SU-DHL-6 (cell line): Measurements from ENCODE around the gene MTFR1L.

ENCODE experiments used
- H2AFZ ChIP-seq: fragments of 200-600 bp; sonication (generic); 2 replicates; pipeline ENCODE4 v1.6.1; 2014; ENCODE audit warnings: low read depth, mild to moderate bottlenecking, moderate library complexity, mixed read lengths, antibody characterized with exemption, low read length; ENCODE audit not compliant: severe bottlenecking
- H3F3A ChIP-seq: fragments of 200-600 bp; shearing (Covaris generic); 2 replicates; pipeline ENCODE4 v1.6.0; 2016; ENCODE audit warnings: antibody characterized with exemption, mild to moderate bottlenecking; ENCODE audit not compliant: insufficient read depth
- H3K27ac ChIP-seq: fragments of 200-600 bp; sonication (generic); 2 replicates; pipeline ENCODE4 v1.5.1; 2016; ENCODE audit warnings: low read depth, mild to moderate bottlenecking, low read length, moderate library complexity, mixed read lengths
- H3K27me3 ChIP-seq: fragments of 200-600 bp; sonication (generic), shearing (Covaris generic); 2 replicates; pipeline ENCODE4 v1.6.0; 2014; ENCODE audit warnings: mild to moderate bottlenecking, low read length
- H3K36me3 ChIP-seq: fragments of 200-600 bp; sonication (generic); 2 replicates; pipeline ENCODE4 v1.6.1; 2014; ENCODE audit warnings: mild to moderate bottlenecking, low read length, mixed read lengths
- H3K4me2 ChIP-seq: fragments of 300-600, 200-600 bp; shearing (Covaris generic), sonication (generic); 2 replicates; pipeline ENCODE4 v1.6.0; 2014; ENCODE audit warnings: low read length, low read depth, mild to moderate bottlenecking; ENCODE audit not compliant: poor library complexity, severe bottlenecking
- H3K4me3 ChIP-seq: fragments of 200-600 bp; sonication (generic); 2 replicates; pipeline ENCODE4 v1.5.1; 2014; ENCODE audit warnings: antibody characterized with exemption, low read length, mild to moderate bottlenecking, mixed read lengths; ENCODE audit not compliant: insufficient read depth, poor library complexity, severe bottlenecking
- H3K79me2 ChIP-seq: fragments of 200-600 bp; sonication (generic); 2 replicates; pipeline ENCODE4 v1.6.1; 2014; ENCODE audit warnings: mild to moderate bottlenecking, low read length, moderate library complexity; ENCODE audit not compliant: insufficient read depth
- H3K9ac ChIP-seq: fragments of 200-600 bp; sonication (generic); 2 replicates; pipeline ENCODE4 v1.7.0; 2014; ENCODE audit warnings: mild to moderate bottlenecking, low read length
- H3K9me2 ChIP-seq: fragments of 200-600 bp; sonication (generic); replicated peaks from 2 replicates; pipeline ENCODE4 v1.6.1; 2014; ENCODE audit warnings: low read length; ENCODE audit not compliant: insufficient read depth
- H3K9me3 ChIP-seq: fragments of 200-600 bp; sonication (generic); 2 replicates; pipeline ENCODE4 v1.6.1; 2014; ENCODE audit warnings: low read length, mixed read lengths; ENCODE audit not compliant: insufficient read depth
- H4K20me1 ChIP-seq: fragments of 200-600 bp; sonication (generic); 2 replicates; pipeline ENCODE4 v1.6.1; 2014; ENCODE audit warnings: low read depth, mild to moderate bottlenecking, antibody characterized with exemption, low read length, moderate library complexity, mixed read lengths
- EZH2phosphoT487 ChIP-seq: fragments of 200-600 bp; sonication (generic), shearing (Covaris generic); conservative IDR thresholded peaks from 2 replicates; pipeline ENCODE4 v1.6.1; 2018; ENCODE audit warnings: mild to moderate bottlenecking, antibody characterized with exemption, low read length, moderate library complexity, mixed read lengths
- TF ChIP-seq, protein P1 (sequence below): fragments of 200-600 bp; sonication (generic); IDR thresholded peaks from one replicate; pipeline ENCODE4 v1.5.1; 2017; ENCODE audit warnings: antibody characterized with exemption, mild to moderate bottlenecking, low read length, moderate library complexity; ENCODE audit not compliant: insufficient read depth, poor library complexity, severe bottlenecking

MTFR1L gene

DNA sequence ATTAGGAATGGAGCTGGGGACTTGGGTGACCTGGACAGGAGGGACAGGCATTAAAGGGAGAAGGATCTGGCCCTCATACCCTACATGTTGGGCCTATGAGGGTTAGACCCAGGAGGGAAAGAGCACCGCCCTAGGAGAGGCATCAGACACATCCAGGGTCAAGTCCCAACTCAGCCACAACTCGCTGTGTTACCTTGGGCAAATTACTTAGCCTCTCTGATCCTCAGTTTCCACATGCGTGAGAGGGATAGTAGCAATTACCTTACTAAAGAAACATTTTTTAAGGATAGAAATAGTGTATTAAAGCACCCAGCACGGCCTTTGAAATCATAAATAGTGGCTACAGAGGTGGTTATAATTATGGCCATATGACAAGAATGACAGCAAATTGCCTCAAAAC lies 39.9 kb upstream of the MTFR1L start:
- Histone ChIP-seq H3K79me2 (no peaks in the 10 kb centered on the region), H3K27ac (no peak overlapping the region), H3F3A (no peaks in the 10 kb centered on the region), H4K20me1 (no peaks in the 10 kb centered on the region), H3K36me3 (no peaks in the 10 kb centered on the region), H3K4me2 (no peak overlapping the region), H3K27me3 (no peaks in the 10 kb centered on the region), H2AFZ (no peak overlapping the region), H3K9me3 (no peaks in the 10 kb centered on the region), H3K9me2 (no peaks in the 10 kb centered on the region), H3K9ac (no peak overlapping the region), H3K4me3 (no peak overlapping the region)
- TF ChIP-seq EZH2phosphoT487 = no peak
- TF ChIP-seq, protein P1, sequence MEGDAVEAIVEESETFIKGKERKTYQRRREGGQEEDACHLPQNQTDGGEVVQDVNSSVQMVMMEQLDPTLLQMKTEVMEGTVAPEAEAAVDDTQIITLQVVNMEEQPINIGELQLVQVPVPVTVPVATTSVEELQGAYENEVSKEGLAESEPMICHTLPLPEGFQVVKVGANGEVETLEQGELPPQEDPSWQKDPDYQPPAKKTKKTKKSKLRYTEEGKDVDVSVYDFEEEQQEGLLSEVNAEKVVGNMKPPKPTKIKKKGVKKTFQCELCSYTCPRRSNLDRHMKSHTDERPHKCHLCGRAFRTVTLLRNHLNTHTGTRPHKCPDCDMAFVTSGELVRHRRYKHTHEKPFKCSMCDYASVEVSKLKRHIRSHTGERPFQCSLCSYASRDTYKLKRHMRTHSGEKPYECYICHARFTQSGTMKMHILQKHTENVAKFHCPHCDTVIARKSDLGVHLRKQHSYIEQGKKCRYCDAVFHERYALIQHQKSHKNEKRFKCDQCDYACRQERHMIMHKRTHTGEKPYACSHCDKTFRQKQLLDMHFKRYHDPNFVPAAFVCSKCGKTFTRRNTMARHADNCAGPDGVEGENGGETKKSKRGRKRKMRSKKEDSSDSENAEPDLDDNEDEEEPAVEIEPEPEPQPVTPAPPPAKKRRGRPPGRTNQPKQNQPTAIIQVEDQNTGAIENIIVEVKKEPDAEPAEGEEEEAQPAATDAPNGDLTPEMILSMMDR = no peak

DNA sequence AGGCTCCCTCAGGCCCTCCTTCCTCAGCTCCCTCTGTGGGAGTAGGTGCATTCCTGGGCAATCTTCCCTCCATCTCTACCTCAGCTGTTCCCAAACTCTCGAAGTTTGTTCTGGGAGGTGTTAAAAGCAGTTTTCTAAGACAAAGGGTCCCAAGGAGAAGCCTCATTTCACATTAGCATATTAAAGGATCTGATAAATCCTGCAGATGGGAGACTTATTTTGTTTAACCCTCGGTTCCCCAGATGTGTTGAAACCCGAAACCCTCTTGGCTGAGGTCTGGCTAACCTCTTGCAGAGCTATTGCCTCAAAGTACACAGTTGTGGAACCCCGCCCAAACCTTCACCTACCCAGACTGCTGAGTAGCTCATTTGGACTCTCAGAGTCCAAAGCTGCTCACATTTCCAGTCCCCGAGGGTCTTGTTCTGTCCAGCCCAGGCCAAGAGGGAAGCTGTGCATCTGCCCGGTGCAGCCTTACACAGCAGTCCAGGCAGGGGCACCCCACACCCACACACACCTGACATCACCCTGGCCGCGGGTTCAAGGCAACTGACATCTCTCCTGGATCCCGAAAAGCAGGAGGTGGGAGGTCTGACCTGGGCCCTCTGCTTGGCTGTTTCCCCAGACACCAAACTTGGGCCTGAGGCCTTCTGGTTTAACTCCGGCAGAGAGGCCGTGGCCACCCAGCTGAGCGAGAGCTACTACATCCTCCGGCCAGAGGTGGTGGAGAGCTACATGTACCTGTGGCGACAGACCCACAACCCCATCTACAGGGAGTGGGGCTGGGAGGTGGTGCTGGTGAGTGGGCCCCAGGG lies 39.2 kb upstream of the MTFR1L start:
- no peak for TF ChIP-seq EZH2phosphoT487
- TF ChIP-seq, protein P1 = no peak
- no peak overlapping the region for H2AFZ ChIP-seq
- no peak overlapping the region for H3K4me2 ChIP-seq
- H3K4me3 ChIP-seq = no peak overlapping the region
- no peaks in the 10 kb centered on the region for H4K20me1 ChIP-seq
- no peaks in the 10 kb centered on the region for H3K36me3 ChIP-seq
- H3K27me3 ChIP-seq = no peaks in the 10 kb centered on the region
- no peaks in the 10 kb centered on the region for H3F3A ChIP-seq
- H3K27ac ChIP-seq = no peak overlapping the region
- no peaks in the 10 kb centered on the region for H3K9me2 ChIP-seq
- no peaks in the 10 kb centered on the region for H3K79me2 ChIP-seq
- H3K9ac ChIP-seq = no peak overlapping the region
- no peaks in the 10 kb centered on the region for H3K9me3 ChIP-seq

DNA sequence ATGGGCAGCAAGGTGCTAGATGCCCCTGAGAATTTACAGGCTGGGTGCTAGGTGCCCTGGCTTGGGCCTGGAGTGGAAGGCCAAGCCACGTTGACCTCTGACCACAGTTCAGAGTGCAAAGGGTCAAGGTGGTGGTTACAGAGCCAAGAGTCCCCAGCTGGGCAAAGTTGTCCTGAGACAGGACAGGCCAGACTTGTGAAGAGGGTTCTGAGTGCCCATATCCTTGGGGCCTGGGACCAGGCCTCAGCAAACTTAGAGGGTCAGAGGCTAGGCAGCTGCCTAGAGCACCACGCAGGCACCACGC lies 38.7 kb upstream of the MTFR1L start:
- H2AFZ ChIP-seq = no peak overlapping the region
- H3K9ac ChIP-seq = no peak overlapping the region
- no peaks in the 10 kb centered on the region for H3F3A ChIP-seq
- no peak overlapping the region for H3K4me2 ChIP-seq
- no peaks in the 10 kb centered on the region for H4K20me1 ChIP-seq
- H3K79me2 ChIP-seq = no peaks in the 10 kb centered on the region
- H3K36me3 ChIP-seq = no peaks in the 10 kb centered on the region
- TF ChIP-seq, protein P1 = no peak
- no peak for TF ChIP-seq EZH2phosphoT487
- no peak overlapping the region for H3K4me3 ChIP-seq
- H3K9me3 ChIP-seq = no peaks in the 10 kb centered on the region
- no peaks in the 10 kb centered on the region for H3K9me2 ChIP-seq
- H3K27ac ChIP-seq = no peak overlapping the region
- no peaks in the 10 kb centered on the region for H3K27me3 ChIP-seq
